HEK293T (cell line): ENCODE measurements around the gene CLEC18B.

ENCODE experiments used
- CTCF ChIA-PET: fragments of 350-600 bp; formaldehyde crosslinking; extraction: SDS; loops from one replicate; lab custom pipeline; 2021; ENCODE audit warnings: antibody characterized with exemption, inconsistent platforms; lab: Yijun Ruan, JAX
- POLR2A ChIA-PET: fragments of 350-600 bp; formaldehyde crosslinking; extraction: SDS; loops from one replicate; lab custom pipeline; 2020; ENCODE audit warnings: antibody characterized with exemption, inconsistent platforms; lab: Yijun Ruan, JAX
- DNase-seq: peaks from one replicate; pipeline ENCODE4 v3.0.0; 2012; ENCODE audit warnings: mixed read lengths; ENCODE audit errors: extremely low spot score
- ARNT ChIP-seq: fragments of 450-650 bp; IDR thresholded peaks from 2 replicates; pipeline ENCODE4 v1.6.1; 2017; ENCODE audit warnings: mild to moderate bottlenecking
- BHLHE40 ChIP-seq: fragments of 450-650 bp; IDR thresholded peaks from 2 replicates; pipeline ENCODE4 v1.6.1; 2016; ENCODE audit warnings: mild to moderate bottlenecking, moderate library complexity, borderline replicate concordance
- CTBP1 ChIP-seq: fragments of 450-650 bp; IDR thresholded peaks from 2 replicates; pipeline ENCODE4 v1.6.1; 2016; ENCODE audit warnings: borderline replicate concordance
- ELF4 ChIP-seq: fragments of 450-650 bp; IDR thresholded peaks from 2 replicates; pipeline ENCODE4 v1.6.1; 2017; ENCODE audit warnings: antibody characterized with exemption
- FOXA1 ChIP-seq: fragments of 450-650 bp; IDR thresholded peaks from 2 replicates; pipeline ENCODE4 v1.6.1; 2016; ENCODE audit warnings: mild to moderate bottlenecking
- FOXK2 ChIP-seq: fragments of 450-650 bp; IDR thresholded peaks from 2 replicates; pipeline ENCODE4 v1.6.1; 2016; ENCODE audit warnings: mild to moderate bottlenecking
- FOXM1 ChIP-seq: fragments of 450-650 bp; IDR thresholded peaks from 2 replicates; pipeline ENCODE4 v1.6.1; 2017; ENCODE audit warnings: mild to moderate bottlenecking, borderline replicate concordance
- HDGF ChIP-seq: fragments of 450-650 bp; IDR thresholded peaks from 2 replicates; pipeline ENCODE4 v1.6.1; 2017; ENCODE audit warnings: antibody characterized with exemption, borderline replicate concordance
- L3MBTL2 ChIP-seq: fragments of 450-650 bp; conservative IDR thresholded peaks from 2 replicates; pipeline ENCODE4 v1.6.1; 2016; ENCODE audit warnings: mild to moderate bottlenecking
- LEF1 ChIP-seq: fragments of 450-650 bp; IDR thresholded peaks from 2 replicates; pipeline ENCODE4 v1.6.1; 2017; ENCODE audit warnings: mild to moderate bottlenecking, borderline replicate concordance
- NFRKB ChIP-seq: fragments of 450-650 bp; IDR thresholded peaks from 2 replicates; pipeline ENCODE4 v1.6.1; 2016; ENCODE audit warnings: mild to moderate bottlenecking, moderate library complexity
- SP1 ChIP-seq: fragments of 450-650 bp; IDR thresholded peaks from 2 replicates; pipeline ENCODE4 v1.6.1; 2017
- SUZ12 ChIP-seq: fragments of 450-650 bp; IDR thresholded peaks from 2 replicates; pipeline ENCODE4 v1.6.1; 2016; ENCODE audit warnings: mild to moderate bottlenecking
- TARDBP ChIP-seq: fragments of 450-650 bp; IDR thresholded peaks from 2 replicates; pipeline ENCODE4 v1.6.1; 2016
- ZNF384 ChIP-seq: fragments of 450-650 bp; IDR thresholded peaks from 2 replicates; pipeline ENCODE4 v1.6.1; 2016
- TF ChIP-seq, protein P1 (sequence below): fragments of 450-650 bp; IDR thresholded peaks from 2 replicates; pipeline ENCODE4 v1.6.1; 2016

The CLEC18B gene

GRCh38 chr16:74451951-74452758 lies 30.9 kb upstream of the CLEC18B start:
- TF ChIP-seq BHLHE40 (no peak), FOXM1 (no peak), HDGF (no peak), SUZ12 (no peak), TARDBP (no peak), CTBP1 (no peak), FOXK2 (no peak), L3MBTL2 (no peak)
- TF ChIP-seq, protein P1, sequence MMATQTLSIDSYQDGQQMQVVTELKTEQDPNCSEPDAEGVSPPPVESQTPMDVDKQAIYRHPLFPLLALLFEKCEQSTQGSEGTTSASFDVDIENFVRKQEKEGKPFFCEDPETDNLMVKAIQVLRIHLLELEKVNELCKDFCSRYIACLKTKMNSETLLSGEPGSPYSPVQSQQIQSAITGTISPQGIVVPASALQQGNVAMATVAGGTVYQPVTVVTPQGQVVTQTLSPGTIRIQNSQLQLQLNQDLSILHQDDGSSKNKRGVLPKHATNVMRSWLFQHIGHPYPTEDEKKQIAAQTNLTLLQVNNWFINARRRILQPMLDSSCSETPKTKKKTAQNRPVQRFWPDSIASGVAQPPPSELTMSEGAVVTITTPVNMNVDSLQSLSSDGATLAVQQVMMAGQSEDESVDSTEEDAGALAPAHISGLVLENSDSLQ: no peak
- CTCF ChIA-PET: no interaction called here
- DNase-seq: no peak
- POLR2A ChIA-PET: no interaction called here

- POLR2A ChIA-PET: no interaction called here
- CTCF ChIA-PET: no interaction called here
- TF ChIP-seq ARNT (no peak), L3MBTL2 (no peak), LEF1 (no peak), FOXA1 (no peak), HDGF (no peak), SUZ12 (no peak), ELF4 (no peak), FOXM1 (no peak)
- TF ChIP-seq, protein P1: no peak
- DNase-seq: no peak
Observed at GRCh38 chr16:74450967-74451760, 29.9 kb upstream of the CLEC18B start.

DNA sequence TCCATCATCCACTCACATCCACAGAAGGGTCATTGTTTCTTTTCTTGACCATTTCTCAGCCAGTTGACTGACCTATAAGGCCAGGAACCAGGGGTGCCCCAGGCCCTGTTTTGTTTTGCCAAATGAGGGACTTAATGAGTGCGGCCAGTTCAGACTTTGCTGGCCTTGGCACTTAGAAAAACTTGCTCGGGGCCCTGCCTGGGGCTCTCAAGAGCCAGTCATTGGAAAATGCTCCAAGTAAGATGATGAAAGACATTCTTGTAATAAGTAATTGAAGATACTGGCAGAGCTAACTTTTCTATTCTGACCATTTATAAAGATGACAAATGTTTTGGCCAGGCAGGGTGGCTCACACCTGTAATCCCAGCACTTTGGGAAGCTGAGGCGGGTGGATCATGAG lies 29.0 kb upstream of the CLEC18B start:
- TF ChIP-seq FOXM1 (no peak), SP1 (no peak), BHLHE40 (no peak), ARNT (no peak), NFRKB (no peak), FOXA1 (no peak), TARDBP (no peak), SUZ12 (no peak), FOXK2 (no peak), LEF1 (no peak), ELF4 (no peak)
- TF ChIP-seq, protein P1: no peak
- ChIA-PET POLR2A (no interaction called here), CTCF (no interaction called here)
- no peak for DNase-seq

DNA sequence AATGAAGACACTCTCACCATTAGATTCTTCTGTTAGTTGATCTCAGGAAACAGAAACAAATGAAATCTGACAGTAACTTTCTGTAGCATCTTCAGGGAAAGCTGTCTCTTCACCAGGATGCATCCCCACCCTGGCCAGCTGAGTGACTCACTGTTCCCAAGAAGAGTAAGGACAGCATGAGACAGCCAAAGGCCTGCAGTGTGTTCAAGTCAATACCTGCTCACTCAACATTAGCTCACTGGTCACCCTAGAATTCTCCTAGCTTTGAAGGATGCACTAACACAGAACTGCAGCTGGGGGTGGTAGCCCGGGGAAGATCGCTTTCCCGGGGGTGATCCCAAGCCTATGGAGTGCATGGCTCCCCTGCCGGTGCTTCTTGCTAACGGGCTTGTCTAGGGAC lies 28.2 kb upstream of the CLEC18B start:
- TF ChIP-seq FOXA1 (no peak), FOXK2 (no peak), ELF4 (no peak), NFRKB (no peak), BHLHE40 (no peak), ZNF384 (no peak), SUZ12 (no peak)
- CTCF ChIA-PET: interaction anchor here (0.6 kb wide), 1 partner anchor 260 kb away, joined by 3 read pairs; no protein-coding TSS in a partner anchor
- no peak for DNase-seq
- POLR2A ChIA-PET: no interaction called here

DNA sequence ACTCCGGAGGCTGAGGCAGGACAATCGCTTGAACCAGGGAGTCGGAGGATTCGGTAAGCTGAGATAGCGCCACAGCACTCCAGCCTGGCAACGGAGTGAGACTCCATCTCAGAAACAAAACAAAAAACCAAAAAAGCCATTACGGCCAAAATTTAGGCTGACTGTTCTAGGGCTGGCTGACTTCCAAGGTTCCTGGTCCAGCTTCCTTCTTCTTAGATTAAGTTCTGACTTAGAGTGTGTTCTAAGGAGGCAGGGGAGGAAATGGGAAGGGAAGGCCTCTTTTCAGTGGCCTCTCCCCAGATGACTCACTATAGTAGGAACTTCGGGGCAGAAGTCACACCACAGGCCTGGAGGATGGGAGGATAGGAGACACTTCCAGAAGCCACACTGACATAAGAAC lies 27.7 kb upstream of the CLEC18B start:
- CTCF ChIA-PET: no interaction called here
- POLR2A ChIA-PET: no interaction called here
- no peak for DNase-seq

More for the DNA sequence above, 27.7 kb upstream of the CLEC18B start:
- TF ChIP-seq NFRKB: no peak
- no peak for TF ChIP-seq HDGF
- TF ChIP-seq CTBP1: no peak
- TF ChIP-seq SP1: no peak
- no peak for TF ChIP-seq L3MBTL2
- no peak for TF ChIP-seq ZNF384
- TF ChIP-seq FOXA1: no peak
- no peak for TF ChIP-seq ARNT
- TF ChIP-seq BHLHE40: no peak
- no peak for TF ChIP-seq ELF4
- TF ChIP-seq, protein P1: no peak
